Smooth muscle cell (in vitro differentiated cells): Measurements from ENCODE around the gene KMT2E. TPM values are rescaled to one million over a fixed set of nuclear protein-coding genes. Genes with fewer than 3 reads are reported as not detected.
A peak's percentile ranks its signal among the peaks of the same experiment; 100 is the strongest.

Experiments used
- DNase-seq: peaks from one replicate; lab custom pipeline; 2025; ENCODE audit not compliant: unreplicated experiment; lab: John Stamatoyannopoulos, UW
- H2AFZ ChIP-seq: fragments of 200-600 bp; sonication (generic); 2 replicates; pipeline ENCODE4 v1.6.0; 2016; ENCODE audit warnings: antibody characterized with exemption, low read depth, mild to moderate bottlenecking
- H3F3A ChIP-seq: fragments of 200-600 bp; sonication (generic); 2 replicates; pipeline ENCODE4 v1.6.0; 2017; ENCODE audit warnings: antibody characterized with exemption, low read depth
- H3K27ac ChIP-seq: fragments of 200-600 bp; sonication (generic); 2 replicates; pipeline ENCODE4 v1.5.1; 2016; ENCODE audit warnings: low read depth, mild to moderate bottlenecking
- H3K27me3 ChIP-seq: fragments of 200-600 bp; sonication (generic); 2 replicates; pipeline ENCODE4 v1.6.1; 2016; ENCODE audit warnings: low read depth, mild to moderate bottlenecking
- H3K36me3 ChIP-seq: fragments of 200-600 bp; sonication (generic); 2 replicates; pipeline ENCODE4 v1.5.1; 2016; ENCODE audit warnings: low read depth
- H3K4me1 ChIP-seq: fragments of 200-600 bp; sonication (generic); 2 replicates; pipeline ENCODE4 v1.5.1; 2016; ENCODE audit warnings: low read depth
- H3K4me2 ChIP-seq: fragments of 200-600 bp; sonication (generic); 2 replicates; pipeline ENCODE4 v1.6.0; 2016; ENCODE audit warnings: mild to moderate bottlenecking
- H3K4me3 ChIP-seq: fragments of 200-600 bp; sonication (generic); 2 replicates; pipeline ENCODE4 v1.5.1; 2016; ENCODE audit warnings: mild to moderate bottlenecking
- H3K79me2 ChIP-seq: fragments of 200-600 bp; sonication (generic); 2 replicates; pipeline ENCODE4 v1.6.0; 2016; ENCODE audit warnings: low read depth, mild to moderate bottlenecking
- H3K9ac ChIP-seq: fragments of 200-600 bp; sonication (generic); 2 replicates; pipeline ENCODE4 v1.6.0; 2016; ENCODE audit warnings: low read depth
- H3K9me3 ChIP-seq: fragments of 200-600 bp; sonication (generic); replicated peaks from 2 replicates; pipeline ENCODE4 v1.5.1; 2016; ENCODE audit warnings: low read depth
- H4K20me1 ChIP-seq: fragments of 200-600 bp; sonication (generic); 2 replicates; pipeline ENCODE4 v1.6.0; 2016; ENCODE audit warnings: low read depth
- CTCF ChIP-seq: fragments of 200-600 bp; sonication (generic); IDR thresholded peaks from 2 replicates; pipeline ENCODE4 v1.5.1; 2017; ENCODE audit warnings: borderline replicate concordance, mild to moderate bottlenecking, antibody characterized with exemption; ENCODE audit not compliant: insufficient read depth, poor library complexity, severe bottlenecking
- WGBS: methylation state at CpG from one replicate; pipeline ENCODE4 v1.1.7; 2016; ENCODE audit warnings: low lambda C conversion rate; 5-methylcytosine and 5-hydroxymethylcytosine counted together
- polyA plus RNA-seq: library from polyadenylated mRNA; unstranded; fragments of >200 nt; fragmentation: Nextera tagmentation; extraction: Ambion mirVana; gene quantifications from 2 replicates; pipeline ENCODE4 v1.2.1, GENCODE V29; 2016
- total RNA-seq: library from RNA; depleted of rRNA; stranded (reverse); fragments of >200 nt; gene quantifications from 2 replicates; pipeline ENCODE4 v1.2.3, GENCODE V29; 2014

Gene KMT2E
- total and polyA plus RNA-seq, 2 experiments from 2014 or later = 64.4 to 88.1 TPM

DNA sequence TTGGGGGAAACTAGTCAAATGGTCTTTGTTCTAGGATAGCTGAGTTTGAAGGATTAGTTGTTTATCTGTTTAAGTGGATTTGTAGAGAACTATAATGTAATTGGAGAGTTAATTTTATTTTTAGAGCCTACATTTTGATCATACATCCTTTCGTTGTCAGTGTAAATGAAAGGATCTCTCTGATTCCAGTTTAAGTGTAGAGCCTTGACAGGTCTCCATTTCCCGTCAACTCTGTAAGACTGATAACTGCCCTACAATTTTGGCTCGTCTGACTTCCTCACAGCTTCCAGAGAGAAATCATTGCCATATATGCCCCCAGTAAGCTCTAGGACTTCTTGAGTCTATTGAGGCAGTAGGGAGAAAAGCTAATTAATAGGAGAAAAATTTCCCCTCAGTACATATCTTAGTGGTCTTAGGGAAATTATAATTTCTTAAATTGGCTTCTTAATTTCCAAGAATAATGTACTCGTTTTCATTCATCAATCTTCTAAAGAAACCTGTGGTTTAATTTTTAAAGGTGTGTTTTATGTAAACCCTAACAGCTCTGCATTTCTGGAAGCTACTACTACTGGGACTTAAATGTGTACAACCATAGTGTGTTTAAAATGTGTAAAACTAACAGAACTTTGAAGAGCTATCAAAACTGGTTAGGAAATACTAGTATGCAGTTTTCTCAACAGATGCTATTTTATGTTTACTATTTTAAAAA, 3.8 kb downstream of the KMT2E start:
- H3K4me3 ChIP-seq = peak overlapping the region; percentile 98
- H3K27ac ChIP-seq = peak overlapping the region; percentile 100
- H3K9ac ChIP-seq = peak overlapping the region; percentile 100
- H3F3A ChIP-seq = peaks cover 19% of the 10 kb centered on the region
- 33% methylated on average over 4 of the region's 4 CpGs for WGBS
- H3K4me1 ChIP-seq = peaks cover 55% of the 10 kb centered on the region
- H3K27me3 ChIP-seq = no peaks in the 10 kb centered on the region
- DNase-seq = no peak
- H3K4me2 ChIP-seq = peak overlapping the region; percentile 97
- H3K36me3 ChIP-seq = no peaks in the 10 kb centered on the region
- no peak overlapping the region for H2AFZ ChIP-seq
- H3K79me2 ChIP-seq = peaks cover 88% of the 10 kb centered on the region
- peaks cover 72% of the 10 kb centered on the region for H4K20me1 ChIP-seq
- no peaks in the 10 kb centered on the region for H3K9me3 ChIP-seq
- no peak for TF ChIP-seq CTCF

- Histone ChIP-seq H2AFZ (no peak overlapping the region), H3K4me3 (peak overlapping the region; percentile 18), H3F3A (peaks cover 29% of the 10 kb centered on the region), H4K20me1 (peaks cover 87% of the 10 kb centered on the region), H3K9me3 (no peaks in the 10 kb centered on the region), H3K9ac (no peak overlapping the region), H3K79me2 (peaks cover 100% of the 10 kb centered on the region), H3K36me3 (no peaks in the 10 kb centered on the region), H3K27me3 (no peaks in the 10 kb centered on the region), H3K4me1 (peaks cover 64% of the 10 kb centered on the region), H3K4me2 (peak overlapping the region; percentile 28), H3K27ac (no peak overlapping the region)
- WGBS = 88% methylated on average over 3 of the region's 3 CpGs
- no peak for DNase-seq
- no peak for TF ChIP-seq CTCF
These were observed 5.3 kb downstream of the KMT2E start for GRCh38 chr7:105019269-105019668.

GRCh38 chr7:105020926-105021325, 6.9 kb downstream of the KMT2E start:
- H4K20me1 ChIP-seq = peaks cover 100% of the 10 kb centered on the region
- no peaks in the 10 kb centered on the region for H3K27me3 ChIP-seq
- no peak overlapping the region for H3K4me3 ChIP-seq

More at GRCh38 chr7:105020926-105021325, 6.9 kb downstream of the KMT2E start:
- no peak overlapping the region for H2AFZ ChIP-seq
- no peak for TF ChIP-seq CTCF
- peak overlapping the region; percentile 41 for H3K27ac ChIP-seq
- H3K9me3 ChIP-seq = no peaks in the 10 kb centered on the region
- peaks cover 80% of the 10 kb centered on the region for H3K4me1 ChIP-seq
- H3K36me3 ChIP-seq = no peaks in the 10 kb centered on the region
- H3K9ac ChIP-seq = no peak overlapping the region
- no peak for DNase-seq
- H3K4me2 ChIP-seq = peak overlapping the region; percentile 32
- peaks cover 23% of the 10 kb centered on the region for H3F3A ChIP-seq
- peaks cover 100% of the 10 kb centered on the region for H3K79me2 ChIP-seq
- WGBS = 80% methylated on average over 3 of the region's 3 CpGs
